ENCODE measurements around the gene PDK4.
"Not testable (repeated sequence)": the region's sequence is repeated elsewhere in the genome, so short reads cannot be mapped to it uniquely, and the experiment has no call there.

PDK4 gene

DNA sequence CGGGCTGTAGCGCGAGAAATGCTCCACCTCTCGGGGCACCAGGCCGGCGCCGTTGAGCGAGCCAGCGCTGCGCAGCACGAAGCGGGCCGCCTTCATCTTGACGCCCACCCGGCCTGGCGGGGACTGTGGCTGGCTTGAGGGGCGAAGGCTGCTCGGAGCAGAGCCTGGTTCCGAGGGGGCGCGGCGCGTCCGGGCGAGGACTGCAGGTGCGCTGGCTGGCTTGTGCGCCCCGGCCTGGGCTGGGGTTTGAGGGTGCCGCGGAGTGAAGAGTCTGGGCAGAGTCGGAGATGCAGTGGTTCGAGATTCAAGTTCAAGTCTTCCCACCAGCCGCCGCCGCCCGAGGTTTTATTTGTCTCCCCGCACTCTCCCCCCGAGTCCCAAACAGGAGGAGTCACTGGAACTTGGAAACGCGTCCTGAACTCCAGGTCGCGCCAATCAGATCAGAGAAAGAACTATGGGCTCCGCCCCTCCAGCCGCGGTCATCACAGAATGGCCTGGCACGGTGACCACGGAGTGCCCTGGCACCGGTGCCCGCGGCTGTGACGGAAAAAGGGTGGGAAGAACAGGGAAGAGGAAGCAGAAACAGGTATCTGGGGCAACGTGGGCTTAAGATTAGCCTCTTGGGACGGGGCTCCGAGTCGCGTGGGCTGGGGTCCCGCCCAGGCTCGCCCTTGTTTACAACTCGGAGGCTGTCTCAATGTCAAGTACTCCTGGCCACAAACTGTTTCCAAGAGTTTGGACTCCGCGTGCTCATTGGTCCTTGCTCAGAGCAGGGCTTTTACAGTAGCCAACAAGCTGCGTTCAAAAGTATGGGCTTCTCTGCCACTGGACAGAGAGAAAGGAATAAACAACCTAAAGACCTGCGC, at the start of gene PDK4:
Gene PDK4 (minus strand): TSS at position 319 of the 866 bp plus-strand sequence. CDS start 223 bp downstream, at position 96.
- DNase-seq, result peak; percentile 72

DNA sequence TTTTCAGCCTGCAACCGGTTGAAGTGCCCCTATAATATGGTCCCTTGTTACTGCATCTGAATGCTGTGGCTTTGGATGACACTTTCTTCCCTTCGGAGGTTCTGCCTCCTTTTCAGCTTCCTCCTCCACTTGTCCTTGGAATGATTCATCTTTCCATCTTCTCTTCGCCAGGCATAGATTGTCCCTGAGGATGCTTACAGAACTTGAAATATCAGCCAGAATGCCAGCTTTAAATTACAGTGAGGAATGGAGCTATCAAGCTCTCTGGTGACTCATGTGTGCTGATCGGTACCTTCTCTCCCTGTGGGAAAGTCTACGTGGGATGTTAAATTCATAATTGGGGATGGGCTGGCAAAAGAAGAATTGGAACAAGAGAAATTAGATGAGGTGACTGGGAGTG, 45.9 kb upstream of the PDK4 start:
- no peak for DNase-seq

DNA sequence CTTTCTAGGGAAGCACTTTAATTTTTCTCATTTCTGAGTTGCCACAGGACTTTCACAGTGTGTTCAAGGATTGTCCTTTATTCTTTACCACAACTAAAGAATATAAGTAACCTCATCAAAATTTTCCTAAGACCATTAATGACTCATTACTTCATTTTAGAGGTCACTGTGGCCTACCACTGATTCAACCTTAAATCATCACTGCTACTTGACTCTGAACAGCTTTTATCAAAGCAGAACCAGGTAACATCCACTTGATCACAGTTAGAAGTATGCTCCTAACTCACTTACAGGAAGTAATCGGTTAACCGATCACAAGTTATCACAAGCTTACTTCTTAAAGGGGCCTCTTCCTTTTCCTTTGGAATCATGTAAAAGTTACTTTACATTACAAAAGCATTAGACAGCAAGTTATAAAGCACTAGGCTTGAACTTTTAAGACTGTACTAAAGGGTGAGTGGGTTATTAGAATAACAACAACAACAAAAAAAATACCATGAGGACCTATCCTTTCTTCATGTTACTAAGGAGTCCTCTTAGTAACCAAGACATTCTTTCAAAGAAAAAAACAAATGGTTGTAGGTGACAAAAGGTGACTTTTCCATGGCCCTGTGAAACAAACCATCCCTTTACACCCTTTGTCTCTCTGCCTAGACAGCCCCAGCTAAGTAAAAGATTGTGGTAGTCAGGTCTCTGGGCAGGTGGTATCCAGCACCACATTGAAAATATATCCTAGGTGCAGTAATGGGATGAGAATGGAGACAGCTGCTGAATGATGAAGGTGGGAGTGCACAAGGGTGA, 40.0 kb upstream of the PDK4 start:
- DNase-seq, result peak; percentile 20

DNA sequence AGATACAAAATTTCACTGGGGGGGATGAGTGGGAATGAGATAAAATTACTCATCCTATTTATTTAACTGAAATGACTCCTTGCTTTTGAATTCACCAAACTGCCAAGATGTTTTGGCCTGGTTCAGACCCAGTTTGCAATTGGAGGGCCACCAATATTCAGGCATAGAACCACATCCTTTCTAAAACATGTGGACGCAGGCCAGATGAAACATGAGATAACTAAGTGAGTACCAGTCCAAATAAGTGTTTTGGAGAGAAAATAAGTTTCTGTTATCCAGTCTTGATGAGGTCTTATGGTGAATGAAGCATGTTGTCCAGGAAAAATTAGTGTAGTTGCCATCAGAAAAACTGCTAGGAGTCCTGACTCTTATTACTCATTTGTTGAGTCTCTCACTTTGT, 36.3 kb upstream of the PDK4 start:
- no peak for DNase-seq

DNA sequence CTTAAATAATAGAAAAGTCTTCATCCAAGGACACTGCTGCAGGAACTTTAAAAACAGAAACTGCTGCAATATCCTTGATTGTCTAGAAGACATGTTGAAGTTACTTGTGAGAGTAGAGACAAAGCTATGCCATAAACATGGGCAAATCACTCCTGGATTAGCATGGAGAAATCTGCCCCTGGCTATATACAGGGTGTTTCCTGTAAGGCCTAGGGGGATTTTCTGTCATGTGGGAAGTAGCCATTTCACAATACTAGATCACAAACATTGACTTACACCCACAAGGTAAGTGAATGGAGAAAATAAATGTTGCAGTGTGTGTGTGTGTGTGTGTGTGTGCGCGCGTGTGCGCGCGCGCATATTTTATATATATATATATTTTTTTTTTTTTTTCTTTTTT, 35.2 kb upstream of the PDK4 start:
- no peak for DNase-seq

DNA sequence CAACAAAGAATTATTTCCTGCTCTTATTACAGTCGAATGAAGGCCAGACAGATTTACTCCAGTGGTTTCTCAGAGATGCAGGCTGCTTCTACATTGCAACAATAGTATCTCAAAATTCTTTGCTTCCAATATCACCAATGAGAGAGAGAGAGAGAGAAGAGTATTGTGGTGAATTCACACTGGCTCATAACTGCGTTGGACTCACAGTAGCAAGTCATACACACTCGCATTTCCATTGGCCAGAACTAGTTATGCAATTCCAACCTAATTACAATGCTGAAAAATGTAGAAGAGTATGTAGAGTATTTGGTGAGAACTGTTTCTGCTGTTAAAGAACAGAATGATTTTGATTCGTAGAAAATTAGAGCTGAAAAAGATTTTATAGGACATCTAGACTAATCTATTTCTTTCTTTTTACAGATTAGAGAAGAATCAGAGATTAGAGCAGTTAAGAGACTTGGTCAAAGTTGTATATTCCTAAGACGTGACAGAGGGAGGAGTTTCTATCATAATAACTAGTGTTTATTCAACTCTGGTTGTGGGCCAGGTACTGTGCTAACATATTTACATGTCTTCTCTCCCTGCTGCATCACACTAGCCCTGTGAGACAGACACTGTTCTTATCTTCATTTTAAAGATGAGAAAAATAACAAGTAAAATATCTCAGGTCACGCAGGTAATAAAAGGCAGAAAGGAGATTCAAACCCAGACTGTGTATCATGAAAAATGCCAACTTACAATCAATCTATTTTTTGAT, 34.6 kb upstream of the PDK4 start:
- DNase-seq, result no peak

DNA sequence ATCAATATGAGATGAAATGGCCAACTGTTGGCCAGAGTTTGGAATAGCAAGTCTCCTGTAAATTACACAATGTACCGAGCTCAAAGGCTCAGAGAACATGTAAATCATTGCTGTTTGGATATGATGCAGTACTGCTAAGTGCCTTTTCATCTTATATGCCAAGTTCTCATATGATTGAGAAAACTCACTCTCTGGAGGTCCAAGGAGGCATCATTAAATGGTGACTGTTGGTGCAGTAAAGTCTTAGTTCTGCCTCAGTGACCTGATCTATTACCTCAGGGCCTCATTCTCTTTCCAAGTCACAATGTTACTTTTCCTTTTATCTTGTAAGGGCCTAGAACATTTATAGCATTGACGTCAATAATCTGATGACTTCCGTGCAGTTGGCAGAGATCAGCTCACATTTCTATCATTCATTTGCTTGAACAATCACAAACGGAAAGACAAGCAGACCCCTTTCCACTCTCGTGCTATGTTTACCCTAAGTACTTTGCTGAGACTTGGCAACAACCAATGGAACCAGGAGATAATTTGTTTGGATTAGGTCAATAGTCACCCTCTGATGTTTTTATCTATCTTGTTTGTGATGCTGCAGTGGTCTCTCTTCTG, 32.6 kb upstream of the PDK4 start:
- no peak for DNase-seq

DNA sequence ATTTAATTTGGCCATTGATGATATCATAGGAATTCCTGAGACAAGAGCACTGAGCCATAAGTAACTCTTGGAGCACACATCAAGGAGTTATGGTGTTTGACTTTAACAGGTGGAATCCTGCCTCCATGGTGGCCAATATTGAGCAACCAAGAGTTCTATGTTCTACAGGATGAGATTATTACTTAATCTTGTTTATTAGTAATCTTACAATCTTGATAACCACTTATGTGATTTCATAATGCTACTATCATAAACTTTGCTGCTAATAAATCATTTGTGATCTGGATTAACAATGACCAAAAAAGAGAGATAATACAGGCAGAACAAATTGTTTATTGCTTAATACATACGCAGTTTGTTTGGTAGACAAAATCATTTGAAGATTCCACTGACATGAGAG, 27.5 kb upstream of the PDK4 start:
- no peak for DNase-seq

DNA sequence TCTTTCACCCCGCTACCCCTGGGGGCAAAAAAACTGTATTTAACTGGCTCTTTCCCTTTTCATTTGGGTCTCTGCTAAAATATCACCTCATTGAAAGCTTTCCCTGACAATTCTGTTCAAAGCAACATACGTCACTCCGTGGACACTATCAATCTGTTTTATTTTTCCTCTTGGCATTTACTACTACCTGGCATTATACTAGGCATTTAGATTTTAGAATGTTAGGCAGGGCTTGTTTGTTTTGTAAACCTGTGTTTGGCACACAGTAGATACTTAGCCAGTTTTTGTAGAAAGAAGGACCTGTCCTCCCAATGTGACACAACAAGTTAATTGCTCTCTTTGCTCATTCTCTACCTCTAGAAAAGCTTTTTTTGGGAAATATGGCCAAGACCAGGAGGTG, 26.5 kb upstream of the PDK4 start:
- no peak for DNase-seq

DNA sequence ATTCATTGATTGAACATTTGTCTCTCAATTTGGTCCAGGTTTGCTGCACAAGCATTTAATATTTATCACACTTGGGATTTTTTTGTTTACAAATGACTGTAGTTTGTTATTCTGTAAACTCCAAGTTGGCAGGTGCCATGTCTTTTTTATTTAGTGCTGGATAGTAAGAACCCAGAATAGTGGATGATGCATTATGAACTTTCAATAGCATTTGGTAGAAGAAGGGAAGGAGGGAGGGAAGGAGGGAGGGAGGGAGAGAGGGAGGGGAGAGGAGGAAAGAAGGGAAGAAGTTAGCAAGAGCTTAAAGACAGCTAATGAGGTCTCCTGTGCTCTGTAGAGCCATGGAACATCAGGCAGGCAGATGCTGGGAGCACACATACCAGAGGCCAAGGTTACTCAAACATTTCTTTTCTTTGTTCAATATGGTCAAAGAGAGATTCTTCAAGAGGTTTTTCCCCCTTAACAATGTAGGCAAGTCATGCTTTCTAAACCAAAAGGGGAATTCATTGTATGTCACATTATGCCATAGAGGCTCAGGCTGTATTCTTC, 25.8 kb upstream of the PDK4 start:
- no peak for DNase-seq

DNA sequence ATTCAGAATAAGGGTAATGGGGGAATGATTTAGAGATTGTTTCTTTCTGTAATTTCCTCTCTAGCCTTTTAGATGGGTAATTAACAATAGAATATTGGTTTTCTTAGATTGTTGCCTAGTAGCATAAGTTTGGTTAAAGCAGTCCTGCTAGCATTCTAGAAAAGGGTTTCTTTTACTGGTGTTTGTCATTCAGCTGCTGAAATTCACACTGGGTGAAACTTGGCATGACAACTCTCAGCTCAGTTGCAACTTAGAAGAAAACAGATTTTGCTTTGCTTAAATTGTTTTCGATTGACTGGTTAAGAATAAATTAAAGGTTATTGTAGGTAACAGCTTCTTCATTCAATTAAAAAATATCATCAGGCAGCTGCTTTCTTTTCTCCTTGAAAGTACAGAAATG, 25.1 kb upstream of the PDK4 start:
- no peak for DNase-seq

DNA sequence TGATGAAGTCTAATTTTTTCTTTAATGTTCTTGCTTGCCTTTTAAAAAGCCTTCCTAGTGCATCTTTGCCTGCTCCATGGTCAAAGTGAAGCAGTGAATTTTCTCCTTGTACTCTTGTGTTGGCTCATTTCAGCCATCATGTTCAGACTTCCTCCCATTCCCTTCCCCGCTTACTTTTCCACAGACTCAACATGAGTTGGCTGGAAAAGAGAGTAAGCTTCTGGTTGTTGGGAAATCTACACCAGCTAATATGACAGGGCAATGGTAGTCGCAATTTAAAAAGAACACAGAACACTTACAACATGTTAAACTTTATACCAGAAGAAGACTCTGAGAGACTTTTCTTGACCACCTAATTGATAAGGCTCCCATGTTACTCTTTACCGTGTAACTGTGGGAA, 24.3 kb upstream of the PDK4 start:
- DNase-seq, result no peak

DNA sequence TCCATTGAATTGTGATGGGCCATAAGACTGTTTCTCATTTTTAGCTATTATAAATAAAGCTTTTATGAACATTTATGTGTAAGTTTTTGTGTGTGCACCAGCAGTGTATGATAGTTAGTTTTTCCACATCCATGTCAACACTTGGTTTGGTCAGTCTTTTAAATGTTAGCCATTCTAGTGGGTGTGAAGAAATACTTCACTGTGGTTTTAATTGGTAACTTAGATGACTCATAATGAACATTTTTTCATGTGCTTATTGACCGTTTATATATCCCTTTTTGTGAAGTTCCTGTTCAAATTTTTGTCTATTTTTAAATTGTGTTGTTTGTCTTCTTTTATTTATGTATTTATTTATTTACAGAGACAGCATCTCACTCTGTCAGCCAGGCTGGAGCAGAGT, 23.6 kb upstream of the PDK4 start:
- DNase-seq, result no peak

DNA sequence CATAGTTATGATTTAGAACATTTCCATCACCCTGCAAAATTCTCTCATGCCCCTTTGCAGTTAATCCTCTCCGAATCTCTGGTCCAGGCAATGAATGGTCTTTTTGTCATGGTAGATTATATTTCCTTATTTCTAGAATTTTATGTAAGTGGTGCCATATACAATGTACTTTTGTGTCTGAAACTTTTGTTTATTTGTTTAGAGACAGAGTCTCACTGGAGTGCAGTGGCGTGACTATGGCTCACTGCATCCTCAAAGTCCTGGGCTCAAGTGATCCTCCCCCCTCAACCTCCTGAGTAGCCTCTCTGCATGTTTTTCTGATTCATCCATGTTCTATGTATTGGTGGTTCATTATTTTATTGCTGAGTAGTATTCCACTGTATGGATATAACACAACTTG, 23.2 kb upstream of the PDK4 start:
- DNase-seq, result no peak

DNA sequence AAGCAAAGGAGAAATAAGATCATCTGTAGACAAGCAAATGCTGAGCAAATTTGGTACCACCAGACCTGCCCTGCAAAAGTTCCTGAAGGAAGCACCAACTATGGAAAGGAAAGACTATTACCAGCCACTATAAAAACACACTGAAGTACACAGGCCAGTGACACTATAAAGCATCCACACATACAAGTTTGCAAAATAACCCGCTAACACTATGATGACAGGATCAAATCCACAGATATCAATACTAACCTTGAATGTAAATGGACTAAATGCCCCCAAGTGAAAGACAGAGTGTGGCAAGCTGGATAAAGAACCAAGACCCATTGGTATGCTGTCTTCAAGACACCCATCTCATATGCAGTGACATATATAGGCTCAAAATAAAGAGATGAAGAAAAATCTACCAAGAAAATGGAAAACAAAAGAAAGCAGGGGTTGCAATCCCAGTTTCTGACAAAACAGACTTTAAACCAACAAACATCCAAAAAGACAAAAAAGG, 18.2 kb upstream of the PDK4 start:
- DNase-seq, result no peak

DNA sequence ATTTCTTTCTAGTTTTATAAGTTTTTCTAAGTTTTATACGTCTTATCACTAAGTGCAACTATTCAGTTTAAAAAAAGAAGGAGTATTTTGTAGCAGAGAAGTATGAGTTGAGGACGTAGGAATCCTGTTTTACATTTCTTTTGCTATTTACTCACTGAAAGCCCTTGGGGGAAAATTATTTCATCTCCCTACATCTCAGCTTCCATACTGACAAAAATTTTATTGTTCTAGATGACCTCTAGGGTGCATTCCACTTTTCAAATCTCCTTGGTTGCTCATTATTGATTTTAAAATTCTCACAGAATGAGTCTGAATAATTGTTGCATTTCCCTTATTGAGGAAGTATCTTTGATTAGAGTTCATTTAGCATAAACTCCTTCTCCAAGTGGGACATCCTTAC, 14.9 kb upstream of the PDK4 start:
- no peak for DNase-seq

DNA sequence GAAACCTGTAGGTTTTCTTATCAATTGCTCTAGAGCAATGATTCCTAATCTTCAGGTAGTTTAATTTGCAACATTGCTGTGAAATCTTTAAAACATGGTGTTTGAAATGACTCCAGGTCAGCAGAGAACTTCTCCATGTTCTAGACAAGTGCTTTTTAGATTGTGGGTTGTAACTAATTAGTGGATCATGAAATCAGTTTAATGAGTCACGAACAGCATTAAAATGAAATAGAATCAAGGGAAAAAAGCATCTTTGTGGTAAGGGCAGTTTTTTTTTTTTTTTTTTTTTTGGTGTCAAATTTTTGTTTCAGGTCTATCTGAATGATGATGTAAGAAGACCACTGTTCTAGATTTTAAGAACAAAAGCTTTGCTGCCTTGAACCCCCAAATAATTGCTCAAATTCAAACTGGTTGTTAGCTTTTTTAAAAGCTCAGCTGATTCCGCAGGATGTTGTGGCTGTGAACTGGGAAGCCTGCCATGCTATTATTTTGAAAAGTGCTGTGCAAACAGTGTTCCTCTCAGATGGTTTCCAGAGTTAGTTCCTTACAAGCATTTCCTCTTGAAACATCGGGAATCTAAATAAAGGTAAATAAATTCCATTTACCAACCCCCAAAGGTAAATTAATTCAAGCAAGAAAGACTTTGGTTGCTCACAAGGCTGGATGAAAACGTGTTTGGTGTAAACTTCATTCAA, 13.1 kb upstream of the PDK4 start:
- peak; percentile 62 for DNase-seq

DNA sequence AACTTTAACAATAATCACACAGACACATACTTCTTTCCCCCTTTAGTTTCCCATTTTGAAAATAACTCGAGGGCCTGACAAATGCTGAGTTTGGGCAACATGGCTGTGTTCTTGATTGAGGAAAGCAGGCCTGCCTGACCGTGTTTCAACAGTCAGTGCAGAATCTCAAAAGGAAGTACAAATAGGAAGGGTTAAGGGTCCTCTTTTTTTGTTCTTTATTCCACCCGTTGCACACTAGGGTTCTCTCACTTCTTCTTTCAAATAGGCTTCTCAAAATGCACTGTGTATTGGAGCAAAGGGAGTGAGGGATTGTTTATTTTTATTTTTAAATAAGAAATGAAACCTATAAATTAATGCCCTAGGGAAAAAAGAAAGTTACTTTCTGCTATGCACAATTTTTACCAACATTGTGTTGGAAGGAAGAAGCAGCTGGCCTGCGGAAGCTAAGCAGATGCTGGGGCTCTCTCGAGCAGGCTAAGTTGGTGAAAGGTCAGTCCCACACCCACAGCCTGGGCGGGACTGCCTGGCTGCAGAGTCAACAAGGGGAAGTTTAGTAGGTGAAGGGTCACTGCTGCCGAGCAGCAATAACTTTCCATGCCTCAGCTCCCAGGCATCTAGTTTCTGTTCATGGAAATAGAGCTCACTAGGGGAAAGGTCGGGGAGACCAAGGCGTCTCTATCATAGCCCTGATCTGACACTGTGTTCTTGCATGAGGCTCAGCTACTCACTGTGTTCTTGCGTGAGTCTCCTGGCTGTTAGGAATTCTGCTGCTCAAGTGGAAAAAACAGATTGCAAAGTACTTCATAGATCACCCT, 12.2 kb upstream of the PDK4 start:
- peak; percentile 94 for DNase-seq

DNA sequence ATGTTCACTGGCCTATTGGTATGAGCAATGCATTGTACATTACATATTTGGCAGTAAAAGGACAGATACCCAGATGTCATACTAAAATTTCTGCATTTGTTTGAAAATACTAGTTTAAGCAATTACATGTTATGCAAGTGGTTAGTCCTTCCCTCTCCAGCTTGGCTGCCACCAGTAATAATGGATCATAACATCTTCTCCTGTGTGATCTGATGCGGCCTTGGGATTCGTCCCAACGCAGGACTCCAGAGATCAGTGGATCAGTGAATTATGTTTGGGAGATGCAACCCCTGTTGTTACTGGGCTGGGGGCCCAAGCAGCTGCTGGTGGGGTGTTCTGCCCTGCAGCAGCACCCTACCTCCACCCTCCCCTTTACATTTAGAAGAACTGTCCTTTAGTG, 11.2 kb upstream of the PDK4 start:
- no peak for DNase-seq

DNA sequence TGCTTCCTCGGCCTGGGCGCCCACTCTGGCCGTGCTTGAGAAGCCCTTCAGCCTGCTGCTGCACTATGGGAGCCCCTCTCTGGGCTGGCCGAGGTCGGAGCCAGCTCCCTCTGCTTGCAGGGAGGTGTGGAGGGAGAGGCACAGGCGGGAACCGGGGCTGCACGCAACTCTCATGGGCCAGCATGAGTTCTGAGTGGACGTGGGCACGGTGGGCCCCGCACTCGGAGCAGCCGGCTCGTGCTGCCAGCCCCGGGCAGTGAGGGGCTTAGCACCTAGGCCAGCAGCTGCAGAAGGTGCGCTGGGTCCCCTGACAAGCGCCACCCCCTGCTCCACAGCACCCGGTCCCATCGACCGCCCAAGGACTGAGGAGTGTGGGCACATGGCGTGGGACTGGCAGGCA, 9.0 kb upstream of the PDK4 start:
- no peak for DNase-seq

DNA sequence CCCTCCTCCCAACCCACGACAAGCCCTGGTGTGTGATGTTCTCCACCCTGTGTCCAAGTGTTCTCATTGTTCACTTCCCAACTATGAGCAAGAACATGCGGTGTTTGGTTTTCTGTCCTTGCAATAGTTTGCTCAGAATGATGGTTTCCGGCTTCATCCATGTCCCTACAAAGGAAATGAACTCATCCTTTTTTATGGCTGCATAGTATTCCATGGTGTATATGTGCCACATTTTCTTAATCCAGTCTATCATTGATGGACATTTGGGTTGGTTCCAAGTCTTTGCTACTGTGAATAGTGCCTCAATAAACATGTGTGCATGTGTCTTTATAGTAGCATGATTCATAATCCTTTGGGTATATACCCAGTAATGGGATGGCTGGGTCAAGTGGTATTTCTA, 8.5 kb upstream of the PDK4 start:
- not testable (repeated sequence) for DNase-seq

Data from kidney glomerular epithelial cell (primary cell).